GM21381 (cell line): ENCODE results near the gene ZDHHC19.

Experiments
- ATAC-seq: cut with Tn5 transposase; IDR thresholded peaks from one replicate; pipeline ENCODE4 v1.9.1; 2021; ENCODE audit warnings: mild to moderate bottlenecking, moderate library complexity; ENCODE audit not compliant: unreplicated experiment

Gene ZDHHC19

DNA sequence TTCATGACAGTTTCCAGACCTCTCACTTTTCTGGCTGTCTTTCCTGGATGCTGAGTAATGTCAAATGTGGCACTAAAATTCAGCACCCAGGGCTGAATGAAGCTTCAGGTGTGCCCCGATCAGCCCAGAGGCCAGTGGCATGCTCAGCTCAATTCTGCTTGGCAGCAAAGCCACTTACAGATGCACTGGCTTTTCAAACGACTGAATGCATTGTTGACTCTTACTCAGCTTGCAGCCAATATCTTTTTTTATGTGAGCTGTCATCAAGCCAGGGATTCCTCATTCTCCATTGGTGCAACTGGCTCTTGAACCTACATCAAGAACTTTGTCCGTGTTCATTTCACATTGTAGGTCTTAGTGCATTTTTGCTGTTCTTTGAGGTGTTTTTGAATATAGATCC, 60.7 kb downstream of the ZDHHC19 start:
- no peak for ATAC-seq

DNA sequence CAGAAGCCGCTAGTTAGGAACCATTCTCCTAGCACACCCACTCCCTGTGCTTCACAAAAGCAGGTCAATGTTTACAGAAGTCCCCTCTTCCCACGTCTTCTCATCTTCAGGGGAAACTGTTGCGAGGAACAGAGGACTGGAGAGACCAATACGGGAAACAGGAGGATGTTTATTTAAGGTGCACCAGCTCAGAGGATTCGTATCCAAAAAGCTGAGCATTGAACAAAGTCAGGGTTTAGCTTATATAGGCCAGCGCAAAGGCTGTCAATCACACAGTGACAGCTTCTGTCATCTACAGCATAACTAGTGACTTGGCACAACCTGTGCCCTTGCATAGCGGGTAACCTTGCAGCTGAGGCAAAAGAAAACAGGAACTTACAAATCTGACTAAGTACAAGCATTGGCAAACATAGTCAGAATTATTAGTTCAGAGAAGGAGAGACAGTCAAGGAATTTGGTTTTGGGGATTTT, 61.3 kb downstream of the ZDHHC19 start:
- no peak for ATAC-seq

DNA sequence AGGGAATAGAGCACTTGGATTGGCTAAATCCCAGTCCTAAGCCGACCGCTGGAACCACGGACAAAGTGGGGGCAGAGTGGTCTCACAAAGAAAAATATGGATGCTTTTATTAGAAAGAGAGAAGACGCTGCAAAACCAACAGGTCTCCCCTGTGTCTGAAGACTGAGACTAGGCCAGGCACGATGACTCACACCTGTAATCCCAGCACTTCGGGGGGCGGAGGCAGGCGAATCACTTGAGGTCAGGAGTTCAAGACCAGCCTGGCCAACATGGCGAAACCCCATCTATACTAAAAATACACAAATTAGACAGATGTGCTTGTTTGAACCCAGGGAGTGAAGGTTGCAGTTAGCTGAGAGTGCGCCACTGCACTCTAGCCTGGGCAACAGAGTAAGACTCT, 61.8 kb downstream of the ZDHHC19 start:
- ATAC-seq, result no peak
